ENCODE measurements around the gene HIVEP3.

The HIVEP3 gene

DNA sequence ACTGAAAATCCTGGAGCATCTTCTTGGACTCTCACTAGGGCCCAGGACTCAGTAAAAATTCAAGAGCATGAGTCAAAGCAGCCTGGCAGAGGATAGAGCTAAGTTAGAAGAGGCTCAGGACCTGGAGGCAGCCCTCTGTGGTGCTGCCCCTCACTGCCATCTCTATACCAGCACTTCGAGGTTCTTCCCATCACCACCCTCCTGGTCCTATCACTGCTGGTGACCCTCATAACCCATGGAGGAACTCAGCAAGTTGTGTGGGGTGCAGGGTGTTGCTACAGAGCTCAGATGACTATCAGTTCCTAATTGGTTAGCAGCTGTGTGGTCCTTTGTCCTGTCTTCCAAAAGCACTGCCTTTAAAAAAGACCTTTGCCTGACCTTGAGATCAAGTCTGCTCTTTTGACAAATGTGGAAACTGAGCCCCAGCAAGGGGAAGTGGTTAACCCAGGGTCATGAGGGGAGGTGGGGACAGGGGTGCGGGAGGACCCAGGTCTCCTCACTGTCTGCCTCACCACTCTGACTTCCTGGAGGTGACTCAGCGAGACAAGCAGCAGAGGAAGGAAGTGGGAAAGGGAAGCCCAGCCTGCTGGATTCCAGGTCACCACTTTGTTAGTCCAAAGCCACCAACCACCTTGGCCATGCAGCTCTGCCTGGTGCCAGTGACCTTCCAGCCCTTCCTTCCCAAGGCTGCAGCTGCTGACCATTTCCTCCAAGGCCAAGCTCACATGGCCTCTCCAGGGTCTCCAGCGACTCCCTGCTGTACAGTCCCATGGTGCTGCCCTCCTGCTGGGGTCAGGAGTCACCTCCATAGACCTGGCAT is 234.8 kb downstream of the HIVEP3 start:
- DNase-seq (ENCODE audit: low spot score), result no peak

DNA sequence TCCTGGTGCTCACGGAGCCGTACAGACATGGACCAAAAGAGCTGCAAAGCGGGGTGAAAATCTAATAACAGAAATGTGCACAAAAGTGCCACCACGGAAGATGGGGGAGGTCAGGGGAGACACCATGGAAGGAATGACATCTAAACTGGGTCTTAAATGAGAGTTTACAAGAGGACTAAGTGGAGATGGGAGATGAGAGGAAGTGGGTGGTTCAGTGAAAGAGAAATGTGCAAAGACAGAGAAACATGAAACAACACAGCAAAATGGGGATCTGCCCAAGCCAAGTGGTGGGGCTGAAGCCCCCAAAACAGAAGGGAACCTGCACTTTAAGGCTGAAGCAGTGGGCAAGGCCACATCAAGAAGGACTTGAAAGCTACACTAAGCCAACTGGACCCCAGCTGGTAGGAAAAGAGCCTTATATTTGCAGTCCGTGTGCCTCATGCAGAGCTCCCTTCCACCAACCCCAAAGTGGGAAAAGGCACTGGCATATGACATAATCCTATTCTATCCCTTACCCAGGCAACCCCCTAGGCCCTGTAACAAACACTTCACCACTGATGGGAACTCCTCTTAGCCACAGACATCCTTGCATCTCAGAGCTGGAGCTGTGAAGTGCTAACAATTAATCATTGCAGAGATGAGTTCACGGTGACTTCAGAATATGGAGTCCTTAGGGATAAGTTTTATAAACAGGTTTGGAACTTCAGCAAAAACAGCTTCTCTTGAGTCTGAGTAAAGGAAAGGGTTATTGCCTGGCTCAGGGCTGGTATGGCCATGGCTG is 235.7 kb downstream of the HIVEP3 start:
- DNase-seq (ENCODE audit: low spot score), result no peak

DNA sequence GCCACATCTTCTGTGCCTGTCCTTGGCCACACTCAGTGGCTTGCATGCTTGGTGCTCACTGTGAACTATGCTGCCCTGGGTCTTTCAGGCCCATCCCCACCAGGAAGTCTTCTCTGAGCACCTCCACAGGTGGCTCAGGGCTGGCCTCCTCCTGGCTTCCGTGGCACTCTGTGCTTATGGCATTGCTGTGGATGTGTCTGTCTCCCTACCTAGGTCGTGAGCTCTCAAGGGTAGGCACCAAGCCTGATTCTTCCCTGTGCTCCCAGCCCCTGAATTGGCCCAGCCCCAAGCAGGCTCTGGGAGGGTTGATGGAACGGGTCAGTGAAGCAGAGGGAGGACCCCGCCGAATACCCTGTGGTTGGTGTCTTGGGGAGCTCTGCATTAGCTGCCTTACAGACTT is 236.6 kb downstream of the HIVEP3 start:
- no peak for DNase-seq (ENCODE audit: low spot score)

DNA sequence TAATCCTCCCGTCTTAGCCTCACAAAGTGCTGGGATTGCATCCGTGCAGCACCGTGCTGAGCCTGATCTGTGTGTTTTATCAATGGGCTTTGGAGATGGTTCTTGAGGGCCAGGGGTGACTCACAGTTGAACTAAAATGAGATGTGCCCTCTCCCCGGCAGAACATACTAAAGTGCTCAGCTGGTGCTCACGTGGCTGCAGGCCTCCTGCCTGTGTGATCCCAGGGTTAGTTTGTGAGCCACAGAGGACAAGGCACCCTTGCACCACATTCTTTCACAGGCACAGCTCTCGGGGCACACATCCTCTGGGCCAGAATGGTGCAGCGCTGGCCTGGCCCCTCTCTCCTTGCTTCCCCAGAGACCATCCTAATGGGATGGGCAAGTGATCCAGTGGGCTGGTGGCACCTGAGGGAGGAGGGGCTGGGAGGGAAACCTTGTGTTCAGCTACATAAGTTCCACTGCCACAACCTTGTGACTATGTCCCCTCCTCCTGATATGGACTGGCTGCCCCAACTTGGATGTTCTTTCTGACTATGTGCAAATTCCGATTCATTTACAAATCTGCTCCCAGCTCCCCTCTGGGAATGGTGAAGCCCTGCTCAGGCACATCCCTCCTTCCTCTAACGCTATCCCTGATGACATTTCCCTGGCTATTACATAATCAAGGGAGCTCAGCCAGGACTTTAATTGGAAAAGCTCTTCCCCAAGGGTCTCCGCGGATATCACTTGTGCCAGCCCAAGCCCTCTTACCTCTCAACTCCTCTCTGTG is 237.2 kb downstream of the HIVEP3 start:
- no peak for DNase-seq (ENCODE audit: low spot score)

DNA sequence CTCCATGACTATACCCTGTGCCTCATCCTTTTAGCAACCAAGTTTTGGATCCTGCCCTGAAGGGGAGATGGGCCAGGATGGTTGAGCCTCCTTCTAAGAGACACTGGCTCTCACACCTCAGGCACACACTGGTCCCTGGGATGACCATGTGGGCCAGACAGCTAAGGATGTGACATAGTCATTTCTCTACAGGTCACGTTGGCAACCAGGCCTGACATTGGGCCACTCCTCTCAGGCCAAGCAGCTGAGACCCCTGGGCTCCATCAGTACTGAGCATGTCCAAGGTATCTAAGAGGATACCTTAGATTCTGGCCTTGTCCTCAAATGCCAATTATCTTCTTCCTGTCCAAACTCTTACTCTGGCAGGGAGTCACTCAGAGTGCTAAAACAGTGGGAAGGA is 238.7 kb downstream of the HIVEP3 start:
- DNase-seq (ENCODE audit: low spot score), result no peak

DNA sequence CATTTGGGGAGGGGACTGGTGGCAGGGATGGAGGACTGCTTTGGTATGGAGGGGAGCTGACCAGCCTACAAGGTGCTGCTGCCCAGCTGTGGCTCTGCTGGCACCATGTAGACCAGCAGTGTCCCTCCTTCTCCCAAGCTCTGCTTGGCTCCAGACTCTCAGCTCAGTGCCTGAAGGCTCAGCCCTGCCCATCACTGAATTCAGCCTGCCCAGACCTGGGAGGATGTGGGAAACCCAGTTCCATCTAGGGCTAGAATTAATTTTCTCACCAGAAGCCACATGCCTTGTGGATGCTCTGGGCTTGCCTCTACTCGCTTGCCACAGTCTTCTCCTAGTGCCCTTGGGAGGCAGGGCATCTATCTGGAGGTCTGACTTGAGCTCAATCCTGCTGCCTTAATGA is 239.2 kb downstream of the HIVEP3 start:
- no peak for DNase-seq (ENCODE audit: low spot score)

DNA sequence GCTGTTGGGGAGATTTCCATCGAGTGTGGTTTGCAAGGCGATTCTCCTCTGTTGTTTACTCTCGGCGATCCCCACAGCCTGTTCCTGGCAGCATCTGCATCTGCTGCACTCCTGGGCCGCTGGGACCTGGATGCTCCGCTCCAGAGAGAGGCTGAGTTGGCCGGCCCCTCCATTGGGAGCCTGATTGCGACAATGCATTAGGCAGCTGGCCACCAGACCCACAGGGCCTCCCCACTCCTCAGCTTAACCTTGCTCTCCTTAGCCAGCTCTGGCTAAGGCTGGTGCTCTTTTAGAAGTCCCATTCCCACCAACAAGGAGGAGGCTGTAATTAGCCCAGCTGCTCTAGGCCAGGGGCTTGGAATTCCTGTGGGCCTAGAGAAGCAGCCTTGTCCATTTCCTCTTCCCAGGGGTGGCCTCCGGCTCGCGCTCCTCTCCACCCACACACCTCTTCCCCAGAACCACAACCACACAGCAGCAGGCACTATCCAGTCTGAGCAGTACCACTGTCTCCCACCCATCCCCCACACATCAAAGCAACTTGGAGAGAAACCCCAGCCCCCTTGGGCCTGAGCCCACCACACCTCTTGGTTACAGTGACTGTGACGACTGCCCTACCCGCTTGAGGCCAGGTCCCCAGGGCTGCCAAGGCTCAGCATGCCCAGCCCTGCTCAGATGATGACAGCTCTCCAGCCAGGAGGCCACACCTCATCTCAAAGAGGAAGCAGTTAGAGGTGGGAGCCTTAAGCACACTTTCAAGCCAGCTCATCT is 240.4 kb downstream of the HIVEP3 start:
- DNase-seq (ENCODE audit: low spot score), result no peak

DNA sequence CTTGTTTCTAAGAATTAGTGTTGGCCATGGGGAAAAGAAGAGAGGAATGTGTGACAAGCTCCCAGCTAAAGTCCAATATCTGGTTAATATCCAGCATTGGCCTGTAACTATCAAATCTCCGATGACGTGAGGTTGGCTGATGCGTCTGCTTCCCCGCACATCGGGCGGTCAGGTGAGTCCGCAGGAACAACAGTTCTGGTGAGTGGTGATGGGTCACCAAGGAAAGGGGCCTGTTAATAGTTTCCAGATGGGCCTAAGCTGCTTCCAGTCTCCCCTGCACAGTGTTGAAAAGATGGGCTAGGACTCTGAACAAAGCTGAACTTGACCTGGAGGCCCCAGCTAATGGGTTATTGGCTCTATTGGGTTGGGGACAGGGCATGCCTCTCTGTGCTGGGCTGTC is 241.1 kb downstream of the HIVEP3 start:
- DNase-seq (ENCODE audit: low spot score), result no peak

DNA sequence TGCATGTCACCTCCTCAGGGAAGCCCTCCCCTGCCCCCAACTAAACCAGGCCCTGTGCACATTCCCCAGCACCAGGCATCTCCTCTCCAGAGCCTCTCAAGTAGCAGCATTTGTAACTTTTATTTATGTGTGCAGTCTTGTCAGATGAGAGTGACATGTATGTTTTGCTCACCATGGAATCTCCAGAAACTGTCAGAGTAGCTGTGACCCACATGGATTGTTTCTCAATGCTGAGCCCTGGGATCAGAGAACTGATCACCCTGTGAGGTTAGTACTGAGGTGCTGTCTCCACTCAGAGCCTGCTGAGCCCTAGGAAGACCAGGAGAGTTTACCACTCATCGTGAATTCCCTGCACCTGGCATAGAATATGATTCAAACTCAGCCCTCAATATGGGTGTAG is 243.3 kb downstream of the HIVEP3 start:
- DNase-seq (ENCODE audit: low spot score), result no peak

DNA sequence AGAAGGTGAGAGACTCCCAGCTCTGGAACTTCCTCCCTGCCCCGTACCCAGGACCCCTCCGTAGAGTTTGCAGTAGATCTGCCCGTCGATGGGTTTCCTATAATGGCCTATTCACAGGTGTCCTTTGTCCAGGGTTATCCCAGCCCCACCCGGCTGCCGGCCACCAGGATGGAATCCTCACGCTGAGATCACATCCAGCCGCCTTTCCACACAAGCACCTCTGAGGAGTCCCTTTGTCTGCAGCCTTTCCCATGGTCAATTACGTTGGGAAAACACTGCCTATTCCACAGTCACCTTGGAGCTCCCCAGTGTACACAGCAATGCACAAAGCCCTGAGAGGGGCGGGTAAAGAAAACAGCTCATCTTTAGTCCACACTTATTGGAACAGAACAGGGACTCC is 244.2 kb downstream of the HIVEP3 start:
- no peak for DNase-seq (ENCODE audit: low spot score)

DNA sequence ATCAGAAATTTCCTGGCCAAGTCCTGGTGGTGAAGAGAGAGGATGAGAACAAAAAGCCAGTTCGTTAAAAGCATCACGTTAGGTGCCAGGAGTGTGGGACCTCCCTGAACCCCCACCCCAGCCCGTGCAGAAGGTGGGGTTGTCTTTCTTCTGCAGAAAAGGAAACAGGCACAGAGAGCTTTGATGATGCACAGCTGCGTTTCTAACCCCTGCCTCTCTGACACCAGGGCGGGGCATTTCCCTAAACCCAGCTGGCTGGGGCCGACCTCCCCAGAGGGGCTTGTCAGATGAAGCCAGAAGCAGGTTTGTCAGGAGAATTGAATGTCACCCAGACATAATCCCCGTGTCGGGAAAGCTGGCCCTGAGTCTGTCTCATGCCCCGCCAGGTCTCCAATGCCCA is 244.9 kb downstream of the HIVEP3 start:
- DNase-seq (ENCODE audit: low spot score), result no peak

DNA sequence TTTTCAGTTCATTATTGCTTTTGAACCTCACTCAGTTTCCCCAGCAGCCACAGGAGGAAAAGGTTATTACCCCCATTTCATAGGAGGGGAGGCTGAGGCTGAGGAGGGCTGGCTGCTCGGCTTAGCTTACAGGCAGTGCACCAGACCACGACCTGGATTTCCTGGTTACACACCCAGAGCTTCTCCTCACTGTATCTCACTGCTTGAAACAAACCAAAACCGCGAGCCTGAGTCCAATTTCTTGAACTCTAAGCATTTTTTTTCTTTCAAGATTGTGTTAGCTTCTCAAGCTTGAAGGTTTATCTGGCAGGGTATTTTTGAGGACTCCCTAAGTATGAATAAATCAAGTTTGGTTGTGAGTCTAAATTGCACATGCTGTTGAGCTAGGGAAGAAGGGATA is 245.3 kb downstream of the HIVEP3 start:
- no peak for DNase-seq (ENCODE audit: low spot score)

DNA sequence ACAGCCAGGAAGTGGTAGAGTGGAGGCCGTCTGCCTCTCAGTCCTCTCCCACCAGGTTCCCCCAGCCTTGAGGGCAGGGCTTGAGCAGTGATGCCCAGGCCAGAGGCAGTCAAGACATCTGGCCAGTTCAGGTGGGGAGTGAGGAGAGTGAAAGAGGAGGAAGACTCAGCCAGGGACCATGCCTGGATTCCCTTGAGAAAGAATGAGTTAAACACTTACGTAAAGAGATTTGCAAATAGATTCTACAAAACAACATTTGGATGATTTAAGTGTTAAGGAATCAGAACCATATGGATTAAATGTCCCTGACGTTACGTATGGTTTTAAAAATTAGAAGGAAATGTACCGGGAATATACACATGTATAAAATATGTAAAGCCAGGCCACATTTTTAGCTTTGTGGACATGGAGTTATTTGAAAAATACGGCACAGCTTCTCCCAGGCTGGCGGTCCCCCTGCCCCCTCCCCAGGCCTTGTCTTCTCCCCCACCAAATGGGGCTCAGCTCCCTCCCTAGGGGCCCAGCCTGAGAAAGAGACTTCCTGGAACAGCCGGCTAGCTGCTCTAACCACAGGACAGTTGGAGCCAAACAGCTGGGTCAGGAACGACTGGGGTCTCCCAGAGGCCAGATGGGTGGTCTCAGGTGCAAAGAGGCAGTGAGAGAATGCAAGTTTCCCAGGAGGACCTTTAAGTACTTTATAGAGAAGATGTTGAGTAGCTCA is 245.9 kb downstream of the HIVEP3 start:
- no peak for DNase-seq (ENCODE audit: low spot score)

DNA sequence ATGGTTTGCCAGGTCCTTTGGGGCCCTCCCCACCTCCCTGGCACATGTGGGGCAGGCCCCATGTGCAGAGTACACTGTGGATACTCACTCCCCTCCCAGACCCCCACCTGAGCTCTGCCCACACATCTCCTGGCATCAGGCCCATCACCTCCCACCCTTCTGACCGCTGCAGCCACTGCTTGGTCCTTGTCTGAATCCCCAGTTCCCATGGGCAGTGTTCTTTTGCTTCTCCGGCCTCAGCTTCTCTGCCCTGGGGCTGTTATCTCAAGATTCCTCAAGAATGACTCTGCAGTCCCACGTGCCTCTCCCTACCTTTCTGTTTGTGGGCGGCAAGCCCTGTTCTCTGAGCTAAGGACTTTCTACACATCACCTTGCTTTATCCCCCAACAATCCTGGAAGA is 246.5 kb downstream of the HIVEP3 start:
- no peak for DNase-seq (ENCODE audit: low spot score)

DNA sequence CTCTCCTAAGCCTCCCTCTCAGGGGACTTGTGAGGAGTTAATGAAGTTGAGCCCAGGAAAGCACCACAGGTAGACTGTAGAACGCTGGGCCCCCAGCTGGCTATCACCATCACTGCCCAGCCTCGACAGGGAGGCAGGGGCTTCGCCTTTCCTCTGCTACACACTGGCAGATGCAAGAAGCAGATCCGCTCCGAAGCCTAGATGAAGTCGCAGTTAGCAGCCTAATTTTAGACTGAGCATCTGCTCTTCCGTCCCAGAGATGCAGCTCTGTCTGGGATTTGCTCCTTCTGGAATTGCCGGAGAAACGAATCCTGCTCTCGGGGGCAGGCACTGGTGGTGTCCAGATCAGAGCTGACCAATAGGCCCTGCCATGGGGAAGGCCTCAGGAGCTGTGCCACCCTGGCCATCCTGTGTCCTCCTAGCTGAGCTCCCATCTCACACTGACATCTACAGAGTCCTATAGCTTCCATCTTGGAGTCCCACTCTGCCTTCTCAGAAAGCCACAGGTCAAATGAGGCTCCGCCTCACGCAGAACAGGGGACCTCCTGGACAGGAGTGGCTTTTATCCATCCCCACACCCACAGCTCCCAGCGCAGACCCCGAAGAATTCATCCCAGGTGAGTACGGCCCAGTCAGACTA is 247.5 kb downstream of the HIVEP3 start:
- DNase-seq (ENCODE audit: low spot score), result no peak

DNA sequence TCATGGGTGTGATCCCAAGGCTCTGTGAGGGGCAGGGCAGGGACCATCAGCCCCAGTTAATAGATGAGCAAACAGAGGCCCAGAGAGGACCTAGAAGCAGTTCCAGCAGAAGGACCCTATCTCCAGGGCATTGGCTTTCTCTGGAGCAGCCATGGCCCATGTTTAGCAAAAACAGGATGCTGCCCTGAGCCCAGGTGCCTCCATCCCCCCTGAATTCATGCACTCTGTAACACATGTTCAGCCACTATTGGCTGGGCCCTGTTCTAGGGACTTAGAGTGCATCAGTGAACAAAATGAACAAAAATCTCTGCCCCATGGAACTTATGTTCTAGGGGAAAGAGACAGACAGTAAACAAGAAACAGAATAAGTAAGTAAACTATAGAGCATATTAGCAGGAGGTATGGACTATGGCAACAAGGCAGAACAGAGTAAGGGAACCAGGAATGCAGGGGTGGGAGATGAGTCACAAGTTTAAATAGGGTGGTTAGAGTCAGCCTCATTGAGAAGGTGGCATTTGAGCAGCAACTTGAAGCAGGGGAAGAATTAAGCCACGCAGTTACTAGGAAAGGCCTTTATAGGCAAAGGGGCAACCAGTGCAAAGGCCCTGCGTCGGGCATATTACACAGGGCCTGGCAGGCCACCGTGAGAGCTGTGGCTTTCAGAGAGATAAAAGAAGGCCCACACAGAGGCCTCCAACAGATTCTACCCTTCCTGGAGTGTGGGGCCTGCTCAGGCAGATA is 248.3 kb downstream of the HIVEP3 start:
- no peak for DNase-seq (ENCODE audit: low spot score)

DNA sequence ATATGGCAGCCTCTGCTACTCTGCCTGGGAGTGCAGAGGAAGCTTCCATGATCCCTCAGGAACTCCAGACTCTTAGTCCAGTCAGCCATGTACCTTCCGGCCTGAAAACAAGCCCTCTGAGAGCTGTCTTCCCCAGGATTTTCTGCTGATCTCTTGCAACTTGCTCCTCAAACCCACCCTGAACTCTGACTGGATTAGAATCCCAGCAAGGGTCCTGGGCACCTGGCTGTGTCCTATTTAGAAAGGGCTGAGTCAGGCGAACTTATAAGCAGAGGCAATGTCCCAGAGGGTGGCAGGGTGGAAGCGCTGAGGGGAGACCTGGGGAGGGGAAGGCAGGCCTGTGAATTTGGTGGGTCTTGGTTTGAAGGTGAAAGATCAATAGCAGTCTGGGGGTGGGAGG is 249.8 kb downstream of the HIVEP3 start:
- DNase-seq (ENCODE audit: low spot score), result no peak

DNA sequence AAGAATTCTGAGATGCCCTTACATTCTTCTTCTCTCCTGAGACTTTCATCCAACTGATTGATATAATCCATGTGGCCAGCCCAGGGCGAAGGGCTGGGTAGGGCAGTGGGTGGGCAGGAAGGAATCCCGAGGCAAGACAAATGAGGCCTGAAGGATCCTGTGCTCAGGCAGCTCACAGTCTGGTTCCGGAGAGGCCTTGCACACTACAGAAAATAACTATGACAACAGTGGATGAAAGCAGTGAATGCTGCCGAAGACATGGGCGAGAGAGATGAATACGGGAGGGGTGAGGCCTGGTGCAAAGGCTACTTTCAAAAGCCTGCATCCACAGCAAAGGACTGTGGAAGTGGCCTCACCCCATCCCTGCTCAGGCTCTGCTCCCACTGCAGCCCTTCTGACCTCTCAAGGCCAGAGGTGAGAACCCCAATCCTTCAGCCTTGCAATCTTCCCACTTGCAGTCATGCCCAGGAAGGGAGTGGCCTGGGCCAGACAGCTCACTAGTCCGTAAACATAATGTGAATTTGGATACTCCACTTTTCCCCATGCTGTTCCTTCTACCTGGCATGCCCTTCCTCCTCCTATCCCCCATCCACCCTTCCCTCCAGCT is 250.6 kb downstream of the HIVEP3 start:
- no peak for DNase-seq (ENCODE audit: low spot score)

DNA sequence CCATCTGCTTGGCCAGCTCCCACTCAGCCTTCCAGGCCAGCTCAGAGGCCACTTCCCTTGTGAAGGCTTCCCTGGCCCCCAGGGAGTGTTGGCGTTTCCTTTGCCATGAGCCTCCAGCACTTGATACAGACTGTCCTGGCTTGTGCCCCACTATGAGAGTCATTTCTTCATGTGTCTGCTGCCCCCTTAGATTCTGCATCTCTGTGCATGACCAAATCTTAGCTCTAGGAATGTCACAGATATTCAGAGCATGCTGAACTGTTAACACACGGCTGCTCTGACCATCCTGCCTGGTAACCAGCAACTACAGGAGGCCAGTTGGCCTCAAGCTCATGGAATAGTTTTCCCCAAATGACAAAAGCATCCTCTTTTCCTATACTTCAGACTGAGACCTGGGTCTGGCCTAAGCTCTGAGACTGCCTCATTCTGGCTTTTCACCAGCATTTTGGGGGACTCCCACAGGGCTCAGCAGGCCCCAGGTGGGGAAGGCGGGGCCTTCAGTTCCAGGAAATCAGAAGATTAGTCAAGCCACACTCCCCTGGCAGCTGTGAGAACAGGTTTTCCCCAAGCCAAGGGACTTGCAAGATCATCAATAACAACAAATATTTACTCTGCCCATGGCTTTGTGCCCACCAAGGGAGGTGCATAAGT is 251.6 kb downstream of the HIVEP3 start:
- DNase-seq (ENCODE audit: low spot score), result no peak
